Renal pelvis (tissue), 4 donors: ENCODE data around the gene PER1. TPM values are rescaled to one million over a fixed set of nuclear protein-coding genes. Genes with fewer than 3 reads are reported as not detected.
"Not testable (repeated sequence)": the region's sequence is repeated elsewhere in the genome, so short reads cannot be mapped to it uniquely, and the experiment has no call there.

Experiments
- DNase-seq: peaks from one replicate; pipeline ENCODE4 v3.0.0-alpha.2; 2013
- polyA plus RNA-seq, 3 donors: library from polyadenylated mRNA; unstranded; fragments of 120-200 nt; gene quantifications; one replicate each; pipeline ENCODE4 v1.2.1, GENCODE V29; 2013; ENCODE audit not compliant: insufficient read length in 3 of 3

The PER1 gene
- polyA plus RNA-seq, 3 donors = 26.4 to 34.5 (median 33.3) TPM

DNA sequence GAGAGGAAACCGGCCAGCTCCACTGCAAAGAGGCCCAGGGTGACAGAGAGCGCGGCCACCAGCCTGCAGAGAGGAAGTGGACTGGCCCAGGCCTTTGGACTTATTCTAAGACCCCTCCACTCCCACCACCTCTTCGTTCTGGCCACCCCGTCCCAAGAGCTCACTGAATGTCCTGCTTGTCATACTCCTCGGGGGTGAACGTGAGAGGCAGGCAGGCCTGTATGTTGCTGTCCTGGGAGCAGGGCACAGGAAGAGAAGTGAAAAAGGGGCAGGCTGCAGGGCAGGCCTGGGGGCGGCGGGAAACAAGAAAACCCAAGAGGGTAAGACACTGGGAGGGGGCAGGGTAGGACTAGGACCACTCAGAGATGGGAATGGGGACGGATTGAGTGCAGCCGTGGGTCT, 23.6 kb upstream of the PER1 start:
- no peak for DNase-seq

DNA sequence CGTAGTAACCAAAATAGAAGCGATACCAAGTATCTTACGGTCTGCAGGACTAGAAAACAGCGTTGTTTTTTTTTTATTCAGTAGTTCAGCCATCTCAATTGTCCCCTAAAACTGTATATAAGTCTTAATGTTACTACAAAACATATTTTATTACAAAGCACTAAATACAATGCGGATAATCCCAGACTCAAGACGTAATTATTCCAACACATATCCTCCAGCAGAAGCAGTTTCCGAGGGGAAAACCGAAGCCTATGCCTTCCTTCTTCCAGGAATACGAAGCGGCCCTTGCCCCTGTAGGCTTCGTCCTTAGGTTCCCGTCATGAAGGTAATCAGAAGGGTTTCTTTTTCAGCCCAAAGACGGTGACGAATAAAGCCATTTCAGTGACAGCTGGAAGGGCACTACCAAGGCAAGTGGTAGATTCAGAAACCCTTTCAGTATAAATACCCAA, 21.7 kb upstream of the PER1 start:
- DNase-seq = no peak

GRCh38 chr17:8173056-8173870, 21.1 kb upstream of the PER1 start:
- DNase-seq = peak; percentile 95

- not testable (repeated sequence) for DNase-seq
Observed at GRCh38 chr17:8170186-8170585, 18.0 kb upstream of the PER1 start.

- no peak for DNase-seq
Observed at GRCh38 chr17:8167526-8167925, 15.3 kb upstream of the PER1 start.

DNA sequence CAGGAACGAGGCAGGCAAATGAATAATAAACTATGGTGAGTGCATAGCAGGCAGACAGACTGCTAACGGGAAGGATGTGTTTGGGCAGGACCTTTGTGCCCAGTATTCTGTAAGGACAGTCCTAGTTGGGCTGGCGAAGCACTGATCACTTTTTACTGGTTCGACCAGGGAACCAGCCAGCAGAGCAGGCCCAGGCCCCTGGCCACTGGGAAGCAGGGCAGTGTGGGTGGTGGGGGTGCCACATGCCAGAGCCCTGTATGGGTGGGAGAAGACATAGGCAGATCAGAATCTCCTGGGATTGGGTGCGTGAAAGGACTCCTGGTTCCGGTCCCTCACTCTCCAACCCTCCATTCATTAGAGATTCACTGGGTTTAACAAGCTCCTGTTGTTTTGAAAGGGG, 14.5 kb upstream of the PER1 start:
- DNase-seq = no peak

GRCh38 chr17:8164815-8165131, 12.6 kb upstream of the PER1 start:
- no peak for DNase-seq

DNA sequence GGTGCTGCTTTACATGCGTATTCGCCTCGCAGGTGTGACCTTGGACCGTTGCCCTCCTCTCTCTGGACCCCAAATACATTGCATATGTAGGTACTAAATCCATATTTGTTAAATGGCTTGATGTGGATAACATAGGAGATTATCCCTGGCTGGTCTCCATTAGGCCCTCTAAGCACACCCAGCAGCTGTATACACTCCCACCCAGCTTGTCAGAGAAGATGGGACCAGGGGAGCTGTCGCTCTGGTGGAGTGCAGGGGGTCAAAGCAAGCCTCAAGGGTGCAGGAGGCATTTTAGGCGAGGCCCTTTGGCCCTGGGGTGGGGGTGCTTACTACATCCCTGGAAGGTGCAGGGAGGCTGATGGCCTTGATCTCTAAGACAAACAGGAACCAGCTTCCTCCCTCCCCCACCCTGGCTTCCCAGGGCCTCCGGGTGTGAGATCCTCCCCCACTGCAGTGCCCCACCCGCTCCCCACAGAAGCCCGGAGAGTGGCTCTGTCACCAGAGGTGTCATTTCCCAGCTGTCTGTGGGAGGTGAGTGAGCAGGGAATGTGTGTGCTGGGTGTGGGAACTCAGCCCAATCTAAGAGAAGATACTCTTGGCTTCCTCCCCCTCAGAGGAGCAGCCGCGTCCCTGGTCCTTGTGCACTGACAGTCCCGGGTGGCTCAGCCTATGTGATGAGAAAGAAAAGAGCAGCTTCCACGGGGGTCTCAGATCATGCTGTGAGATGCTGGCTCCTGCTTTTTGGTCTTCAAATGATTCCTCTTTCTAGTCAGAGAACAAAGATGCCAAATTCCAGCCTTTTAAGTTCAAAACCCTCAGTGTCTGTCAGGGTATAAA, 12.0 kb upstream of the PER1 start:
- DNase-seq = peak; percentile 83

DNA sequence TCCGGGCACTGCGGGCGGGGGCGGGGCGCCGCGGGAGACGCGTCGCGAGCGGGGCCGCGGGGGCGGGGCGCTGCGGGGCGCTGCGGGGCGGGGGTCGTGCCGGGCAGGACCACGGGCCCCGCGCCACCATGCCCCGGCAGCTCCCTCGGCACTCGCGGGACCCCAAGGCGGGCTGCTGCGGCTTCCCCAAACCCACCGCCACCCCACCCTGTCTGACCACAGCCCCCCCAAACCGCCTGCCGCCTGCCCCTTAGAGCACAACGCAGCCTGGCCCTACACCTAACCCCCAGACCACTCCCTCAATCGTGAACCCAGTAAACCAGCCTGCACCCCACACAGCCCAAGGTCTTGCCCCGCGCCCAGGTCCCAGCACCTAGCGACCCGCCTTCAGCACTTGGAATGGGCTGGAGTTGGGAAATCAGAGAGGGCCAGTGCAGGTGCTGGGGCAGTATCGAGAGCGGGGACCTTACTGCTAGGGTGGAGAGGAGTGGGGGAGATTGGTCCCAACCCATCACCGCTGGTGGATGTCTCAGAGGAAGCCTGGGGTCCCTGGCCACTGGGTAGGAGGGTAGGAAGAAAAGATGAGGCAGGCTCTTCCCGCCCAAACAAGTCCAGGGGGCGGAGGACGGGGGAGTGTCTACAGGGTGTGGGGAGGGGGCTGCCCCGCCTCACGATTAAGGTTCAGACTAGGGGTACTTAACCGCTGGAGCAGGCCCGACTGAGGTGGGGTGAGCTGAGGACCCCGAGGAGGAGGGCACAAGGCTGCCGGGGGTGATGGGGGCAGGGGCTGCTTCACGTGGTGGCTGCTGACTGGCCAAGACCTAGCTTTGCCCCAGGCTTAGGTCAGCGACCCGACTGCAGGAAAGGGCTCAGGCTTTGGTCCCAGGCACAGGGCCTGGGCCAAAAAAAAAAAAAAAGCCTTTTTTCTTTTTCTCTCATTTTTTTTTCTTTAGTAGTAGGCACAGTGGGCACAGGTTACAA, 11.1 kb upstream of the PER1 start:
- DNase-seq = no peak

- no peak for DNase-seq
Observed at GRCh38 chr17:8162233-8162996, 10.2 kb upstream of the PER1 start, which contains the start of gene VAMP2. Gene VAMP2 (minus strand): TSS chr17:8162948. CDS start chr17:8162879, 69 bp downstream.

DNA sequence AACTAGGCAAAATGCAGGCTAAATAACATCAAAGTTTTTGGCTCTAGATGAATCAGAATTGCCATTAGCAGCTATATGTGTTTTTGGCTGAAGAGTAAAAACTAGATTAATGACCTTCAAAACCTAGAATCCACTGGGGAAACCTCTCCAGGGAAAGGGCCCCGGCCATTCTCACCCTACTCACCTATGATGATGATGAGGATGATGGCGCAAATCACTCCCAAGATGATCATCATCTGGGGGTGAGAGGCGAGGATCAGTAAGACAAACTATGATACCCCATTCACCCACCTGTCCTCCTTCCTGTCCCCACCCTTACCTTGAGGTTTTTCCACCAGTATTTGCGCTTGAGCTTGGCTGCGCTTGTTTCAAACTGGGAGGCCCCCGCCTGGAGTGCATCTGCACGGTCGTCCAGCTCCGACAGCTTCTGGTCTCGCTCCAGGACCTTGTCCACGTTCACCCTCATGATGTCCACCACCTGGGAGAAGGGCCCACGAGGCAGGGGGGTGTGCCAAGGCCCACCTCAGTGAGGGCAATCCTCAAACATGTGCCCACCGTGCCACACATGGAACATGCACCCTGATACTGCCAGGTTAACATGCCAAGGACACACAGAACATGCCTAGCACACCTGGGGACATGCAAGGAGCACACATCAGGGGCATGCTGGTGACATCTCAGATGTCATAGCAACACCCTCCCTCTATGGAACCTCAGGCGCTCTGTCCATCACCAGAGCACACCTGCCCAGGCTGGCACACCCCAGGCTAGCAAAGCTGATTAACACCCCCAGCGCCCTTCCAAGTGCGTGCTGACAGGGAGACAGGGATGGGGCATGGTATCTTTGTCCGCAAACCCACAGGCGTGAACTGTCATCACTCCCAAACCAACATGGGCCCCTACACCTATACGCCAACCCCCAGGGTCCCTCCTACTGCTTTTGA, 9.4 kb upstream of the PER1 start:
- no peak for DNase-seq

GRCh38 chr17:8160741-8161221, 8.6 kb upstream of the PER1 start:
- no peak for DNase-seq

DNA sequence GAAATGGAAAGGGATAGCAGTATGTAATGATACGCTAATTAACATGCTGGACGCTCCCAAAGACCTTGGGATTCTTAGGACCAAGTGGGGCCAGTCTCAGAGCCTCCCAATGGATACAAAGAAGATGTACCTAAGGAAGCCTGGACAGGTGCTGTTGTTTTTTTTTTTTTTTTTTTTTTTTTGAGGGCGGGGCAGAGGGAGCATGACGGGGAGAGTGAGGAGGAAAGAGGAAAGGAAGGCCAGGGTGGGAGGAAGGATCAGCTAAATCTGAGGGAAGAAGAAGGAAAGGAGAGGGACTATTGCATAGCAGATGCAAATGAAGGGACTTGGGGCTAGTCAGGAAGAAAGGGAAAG, 8.0 kb upstream of the PER1 start:
- DNase-seq = no peak

DNA sequence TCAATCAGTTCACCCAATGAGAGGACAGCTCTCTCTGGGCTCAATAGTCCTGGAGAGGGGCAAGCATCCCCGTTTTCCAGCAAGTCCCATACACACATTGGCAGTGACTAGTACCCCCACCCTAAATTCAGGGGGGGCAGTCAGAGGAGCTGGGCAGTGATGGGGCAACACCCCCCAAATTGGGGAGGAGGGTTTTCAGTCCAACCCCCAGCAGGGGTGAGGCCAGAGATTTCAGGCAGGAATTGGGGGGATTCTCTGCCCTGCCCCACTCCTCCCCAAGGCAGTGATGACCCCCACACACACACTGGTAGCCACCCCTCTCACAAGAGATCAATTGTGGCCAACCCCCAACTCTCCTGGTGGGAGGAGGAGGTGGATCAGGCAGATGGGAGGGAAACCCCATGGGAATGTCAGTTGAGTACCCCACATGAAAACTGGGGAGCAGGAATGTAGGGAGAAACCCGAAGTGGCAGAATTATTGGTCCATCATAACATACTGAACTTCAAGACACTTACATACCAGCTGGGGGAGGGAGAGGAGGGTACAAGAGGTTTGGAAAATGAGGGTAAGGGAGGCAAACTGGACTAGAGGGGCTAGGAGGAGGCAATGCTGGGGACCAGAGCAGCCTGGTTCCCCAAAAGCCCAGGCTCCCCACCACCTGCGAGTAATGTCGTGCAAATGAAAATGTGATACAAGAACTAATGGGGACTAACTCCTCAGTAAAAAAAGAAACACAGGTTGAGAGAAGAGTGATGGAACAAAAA, 7.4 kb upstream of the PER1 start:
- DNase-seq = no peak

- no peak for DNase-seq
Observed at GRCh38 chr17:8159032-8159400, 6.8 kb upstream of the PER1 start.

DNA sequence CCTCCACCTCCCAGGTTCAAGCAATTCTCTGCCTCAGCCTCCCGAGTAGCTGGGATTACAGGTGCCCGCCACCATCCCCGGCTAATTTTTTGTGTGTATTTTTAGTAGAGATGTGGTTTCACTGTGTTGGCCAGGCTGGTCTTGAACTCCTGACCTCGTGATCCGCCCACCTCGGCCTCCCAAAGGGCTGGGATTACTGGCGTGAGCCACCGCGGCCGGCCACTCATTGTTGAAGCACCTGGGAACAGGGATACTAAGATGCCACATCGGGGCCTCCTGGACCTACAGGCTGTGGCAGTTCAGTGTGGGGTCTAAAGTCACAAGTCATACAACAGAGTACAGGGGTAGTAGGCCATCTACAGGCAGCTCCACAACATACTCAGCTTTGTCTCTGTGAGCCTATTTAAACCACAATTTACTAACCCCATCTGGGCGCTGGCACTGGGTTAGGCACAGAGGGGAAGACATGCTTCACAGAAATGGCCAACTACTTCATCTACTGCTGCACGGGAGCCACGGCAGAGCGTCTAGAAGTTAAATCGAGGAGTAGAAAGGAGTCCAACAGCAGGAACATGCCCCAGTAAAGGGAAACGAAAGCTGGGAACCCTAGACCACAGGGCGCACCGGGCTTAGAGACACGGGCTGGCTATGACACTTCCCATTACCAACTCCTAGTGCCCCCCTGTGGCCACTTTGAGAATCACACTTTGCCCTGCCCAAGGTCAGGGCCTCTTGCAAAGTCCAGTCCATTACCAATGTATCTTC, 6.2 kb upstream of the PER1 start:
- peak; percentile 85 for DNase-seq

DNA sequence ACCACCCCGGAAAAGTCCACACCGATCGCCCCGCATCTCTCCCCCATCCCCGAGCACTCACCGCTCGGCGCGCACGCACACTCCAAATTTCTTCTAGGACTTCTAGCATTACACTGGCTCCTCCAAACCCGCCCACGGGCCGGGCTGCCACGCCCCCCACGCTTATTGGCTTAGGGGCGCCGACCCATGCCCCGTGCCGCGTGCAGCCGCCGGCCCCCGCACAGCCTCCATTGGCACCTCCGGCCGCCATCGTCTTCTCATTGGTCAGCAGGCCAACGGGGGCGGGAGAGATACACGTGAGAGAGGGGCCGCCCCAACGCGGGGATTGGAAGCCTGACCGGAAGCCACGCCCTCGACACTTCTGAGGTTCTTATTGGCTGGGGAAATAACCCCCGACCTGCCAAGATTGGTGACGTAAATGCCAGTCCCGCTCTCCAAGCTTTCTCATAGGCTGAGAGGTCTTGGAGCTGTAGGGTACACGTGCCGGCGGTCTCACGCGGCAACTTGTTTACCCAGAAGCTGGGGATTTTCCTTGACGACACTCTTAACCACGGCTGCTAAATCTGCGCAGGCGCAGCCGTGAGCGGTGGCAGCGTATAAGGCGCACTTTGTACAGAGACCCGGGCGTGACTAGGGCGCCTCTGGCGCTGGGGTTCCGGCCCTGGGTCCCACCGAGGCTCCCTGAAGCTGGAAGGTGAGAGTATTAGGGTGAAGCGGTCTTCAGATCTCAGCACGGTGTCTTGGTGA, 4.2 kb upstream of the PER1 start:
- peak; percentile 100 for DNase-seq

- DNase-seq = no peak
Observed at GRCh38 chr17:8155996-8156245, 3.7 kb upstream of the PER1 start.
